GM19351 (cell line): Measurements from ENCODE around the gene FOXK2.
A peak's percentile ranks its signal among the peaks of the same experiment; 100 is the strongest.
"Not testable (repeated sequence)": the region's sequence is repeated elsewhere in the genome, so short reads cannot be mapped to it uniquely, and the experiment has no call there.

Source experiments
- ATAC-seq: cut with Tn5 transposase; IDR thresholded peaks from one replicate; pipeline ENCODE4 v1.9.1; 2021; ENCODE audit warnings: mild to moderate bottlenecking, moderate library complexity; ENCODE audit not compliant: unreplicated experiment

FOXK2 gene

GRCh38 chr17:82494236-82495055 lies 25.1 kb upstream of the FOXK2 start:
- peak; percentile 76 for ATAC-seq

GRCh38 chr17:82495844-82496528 lies 23.5 kb upstream of the FOXK2 start:
- no peak for ATAC-seq

DNA sequence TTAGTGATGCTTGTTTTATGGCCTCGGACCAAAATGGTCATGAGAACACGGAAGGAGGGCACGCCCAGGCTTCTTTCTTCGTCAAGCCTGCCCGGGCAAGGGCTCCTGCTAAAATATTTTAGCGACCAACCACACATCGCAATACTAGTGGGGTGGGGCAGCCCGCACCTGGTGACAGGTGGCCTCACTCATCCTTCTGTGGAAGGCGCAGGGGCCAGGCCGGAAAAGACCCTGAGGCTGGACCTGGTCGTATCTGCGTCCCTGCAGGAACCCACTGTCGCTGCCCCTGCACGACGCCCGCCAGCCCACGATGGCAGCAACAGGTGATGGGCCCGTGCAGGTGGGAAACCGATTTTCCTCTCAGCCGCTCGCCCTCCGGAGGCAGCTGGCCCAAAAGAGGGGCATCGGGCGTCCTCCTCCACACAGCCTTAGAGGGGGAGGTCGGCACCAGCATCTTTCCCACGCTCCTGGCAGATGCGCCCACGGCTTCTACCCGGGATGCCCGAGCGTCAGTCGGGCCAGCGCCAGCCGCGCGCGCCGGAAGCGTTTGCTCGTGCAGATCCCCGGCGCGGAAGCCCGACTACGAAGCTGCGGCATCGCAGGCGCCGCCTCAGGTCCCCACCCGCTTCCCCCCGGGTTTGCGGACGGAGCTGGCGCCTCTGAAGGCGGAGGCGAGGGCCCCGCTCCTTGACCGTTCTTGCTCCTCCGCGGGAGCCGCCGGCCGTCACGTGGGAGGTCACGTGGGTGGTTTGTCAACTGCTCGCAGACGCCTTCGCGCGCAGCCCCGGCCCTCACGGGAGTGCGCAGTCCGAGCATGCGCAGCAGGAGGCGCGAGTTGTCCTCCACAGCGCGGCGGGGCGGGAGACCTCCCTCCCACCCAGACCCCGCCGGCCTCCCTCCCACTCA lies 22.8 kb upstream of the FOXK2 start:
- ATAC-seq: peak; percentile 44

- peak; percentile 17 for ATAC-seq
Measured at GRCh38 chr17:82497483-82498405, 21.8 kb upstream of the FOXK2 start.

GRCh38 chr17:82502207-82502606 lies 17.3 kb upstream of the FOXK2 start:
- ATAC-seq: no peak

- ATAC-seq: no peak
Measured at GRCh38 chr17:82503094-82503727, 16.3 kb upstream of the FOXK2 start.

DNA sequence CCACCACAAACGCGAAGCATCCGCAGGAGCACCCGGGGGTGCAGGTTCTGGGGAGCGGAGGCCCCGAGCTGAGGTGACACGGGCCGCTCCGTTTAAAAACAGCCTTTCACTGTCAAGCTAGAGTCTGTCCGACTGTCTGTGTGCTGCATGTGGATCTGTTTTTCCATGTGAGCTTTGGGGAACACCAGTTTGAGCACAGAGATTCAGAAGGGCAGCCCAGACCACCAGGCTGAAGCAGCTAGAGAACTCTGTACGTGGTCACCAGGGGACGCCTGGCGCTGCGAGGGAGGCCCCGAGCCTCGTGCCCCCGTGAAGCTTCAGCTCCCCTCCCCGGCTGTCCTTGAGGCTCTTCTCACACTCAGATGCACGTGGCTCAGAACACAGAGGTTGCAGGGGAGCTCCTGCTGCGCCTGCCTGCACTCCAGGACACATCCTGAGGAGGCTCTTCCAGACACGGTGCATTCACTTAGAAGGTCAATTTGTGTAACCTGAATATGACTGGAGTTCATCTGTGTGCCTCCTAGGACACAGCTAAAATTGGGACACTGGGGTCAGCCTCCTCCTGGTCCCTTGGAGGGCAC lies 15.7 kb upstream of the FOXK2 start:
- ATAC-seq: no peak

DNA sequence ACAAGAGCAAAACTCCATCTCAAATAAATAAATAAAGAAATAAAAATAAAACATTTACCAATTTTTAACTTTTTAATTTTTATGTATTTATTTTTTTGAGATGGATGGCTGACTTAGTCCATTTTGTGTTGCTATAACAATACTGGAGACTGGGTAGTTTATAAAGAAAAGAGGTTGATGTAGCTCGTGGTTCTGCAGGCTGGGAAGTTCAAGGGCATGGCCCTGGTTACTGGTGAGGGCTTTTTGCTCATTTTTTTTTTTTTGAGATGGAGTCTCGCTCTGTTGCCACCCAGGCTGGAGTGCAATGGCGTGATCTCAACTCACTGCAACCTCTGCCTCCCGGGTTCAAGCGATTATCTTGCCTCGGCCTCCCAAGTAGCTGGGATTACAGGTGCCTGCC lies 14.2 kb upstream of the FOXK2 start:
- ATAC-seq: no peak

GRCh38 chr17:82506402-82506801 lies 13.1 kb upstream of the FOXK2 start:
- ATAC-seq: peak; percentile 85

GRCh38 chr17:82507631-82508175 lies 11.8 kb upstream of the FOXK2 start:
- no peak for ATAC-seq

DNA sequence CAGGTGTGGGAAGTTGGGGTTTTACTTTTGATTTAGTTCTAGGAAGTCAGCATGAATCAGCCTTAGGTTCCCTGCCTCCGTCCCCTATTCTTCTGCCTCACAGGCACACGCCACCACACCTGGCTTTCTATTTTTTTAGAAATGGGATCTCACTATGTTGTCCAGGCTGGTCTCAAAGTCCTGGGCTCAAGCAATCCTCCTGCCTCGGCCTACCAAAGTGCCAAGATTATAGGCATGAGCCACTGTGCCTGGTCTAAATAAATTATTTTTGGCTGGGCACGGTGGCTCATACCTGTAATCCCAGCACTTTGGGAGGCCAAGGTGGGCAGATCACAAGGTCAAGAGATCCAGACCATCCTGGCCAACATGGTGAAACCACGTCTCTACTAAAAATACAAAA lies 7.9 kb upstream of the FOXK2 start:
- ATAC-seq: not testable (repeated sequence)

DNA sequence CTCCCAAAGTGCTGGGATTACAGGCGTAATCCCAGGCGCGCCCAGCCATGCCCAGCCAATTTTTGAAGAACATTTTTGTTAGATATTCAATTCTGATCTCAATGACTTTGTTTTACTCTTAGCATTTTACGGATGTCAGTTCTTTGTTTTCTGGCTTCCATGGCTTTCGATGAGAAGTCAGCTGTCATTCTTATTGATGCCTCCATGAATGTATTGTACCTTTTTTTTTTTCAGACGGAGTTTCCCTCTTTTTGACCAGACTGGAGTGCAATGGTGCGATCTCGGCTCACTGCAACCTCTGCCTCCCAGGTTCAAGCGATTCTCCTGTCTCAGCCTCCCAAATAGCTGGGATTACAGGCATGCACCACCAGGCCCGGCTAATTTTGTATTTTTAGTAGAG lies 5.7 kb upstream of the FOXK2 start:
- not testable (repeated sequence) for ATAC-seq

GRCh38 chr17:82517230-82517865 lies 2.2 kb upstream of the FOXK2 start:
- no peak for ATAC-seq

DNA sequence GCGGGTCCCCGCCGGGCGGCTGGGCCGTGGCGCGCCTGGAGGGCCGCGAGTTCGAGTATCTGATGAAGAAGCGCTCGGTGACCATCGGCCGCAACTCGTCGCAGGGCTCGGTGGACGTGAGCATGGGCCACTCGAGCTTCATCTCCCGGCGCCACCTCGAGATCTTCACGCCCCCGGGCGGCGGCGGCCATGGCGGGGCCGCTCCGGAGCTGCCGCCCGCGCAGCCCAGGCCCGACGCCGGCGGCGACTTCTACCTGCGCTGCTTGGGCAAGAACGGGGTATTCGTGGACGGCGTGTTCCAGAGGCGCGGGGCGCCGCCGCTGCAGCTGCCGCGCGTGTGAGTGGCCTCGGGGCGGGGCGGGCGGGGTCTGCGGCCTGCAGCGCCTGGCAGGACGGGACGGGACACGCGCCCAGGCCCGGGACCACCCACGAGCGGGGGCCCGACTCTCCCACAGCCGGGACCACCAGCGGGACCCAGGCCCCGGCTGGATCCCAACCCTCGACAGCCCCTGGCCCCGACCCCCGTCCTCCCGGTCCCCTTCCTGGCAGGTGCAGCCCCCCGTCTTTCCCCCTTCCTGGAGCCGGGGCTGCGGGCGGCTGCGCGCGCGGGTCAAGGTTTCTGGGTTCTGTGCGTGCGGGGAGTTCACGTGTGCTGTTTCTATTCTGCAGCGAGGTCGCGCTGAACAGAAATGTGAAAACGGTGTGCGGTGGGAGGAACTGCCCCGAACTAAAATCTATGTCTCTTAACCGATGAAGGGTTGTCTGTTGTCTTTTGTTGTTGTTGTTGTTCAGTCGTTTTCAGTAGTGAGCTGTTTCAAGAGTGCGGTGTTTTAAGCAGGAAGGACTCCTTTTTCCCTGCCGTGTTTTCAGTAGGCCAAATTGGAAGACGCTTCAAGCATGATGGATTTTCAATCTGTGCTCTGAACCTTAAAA lies 705 bp downstream of the FOXK2 start:
- ATAC-seq: no peak

DNA sequence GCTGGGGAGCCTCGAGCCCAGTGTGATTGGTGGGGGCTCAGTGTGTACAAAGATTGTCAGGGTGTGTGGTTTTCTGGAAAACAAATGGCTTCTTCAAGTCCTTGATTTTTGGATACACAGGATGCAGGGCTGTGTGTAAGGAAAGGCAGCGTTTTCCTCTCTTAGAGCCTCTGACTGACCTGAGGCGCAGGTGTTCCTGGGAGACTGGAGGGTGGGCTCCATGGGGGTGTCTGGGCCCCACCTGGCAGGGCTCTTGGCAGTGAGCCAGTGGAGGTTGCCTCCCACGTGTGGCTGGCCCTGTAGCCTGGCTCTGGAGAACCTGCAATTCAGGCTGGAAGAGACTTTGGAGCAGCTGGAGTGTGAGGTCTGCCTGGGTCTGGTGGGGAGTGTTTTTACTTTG lies 5.0 kb downstream of the FOXK2 start:
- no peak for ATAC-seq

GRCh38 chr17:82525712-82526111 lies 6.2 kb downstream of the FOXK2 start:
- ATAC-seq: no peak

DNA sequence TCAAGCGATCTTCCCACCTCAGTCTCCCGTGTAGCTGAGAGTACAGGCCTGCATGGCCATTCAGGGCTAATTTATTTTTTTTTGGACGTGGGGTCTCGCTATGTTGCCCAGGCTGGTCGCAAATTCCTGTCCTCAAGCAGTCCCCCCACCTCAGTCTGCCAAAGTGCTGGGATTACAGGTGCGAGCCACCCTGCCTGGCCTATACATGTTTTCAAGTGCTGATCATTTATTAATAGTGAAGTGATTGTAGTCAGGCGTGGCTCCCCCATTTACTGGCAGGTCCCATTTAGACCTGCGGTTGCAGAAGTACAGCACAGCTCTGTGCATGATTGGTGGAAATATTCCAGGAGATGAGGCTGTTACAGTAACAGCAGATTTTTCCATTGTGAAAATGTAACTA lies 8.4 kb downstream of the FOXK2 start:
- ATAC-seq: no peak
